Pancreas (tissue), 10 donors: ENCODE data around the gene FLNA. TPM values are rescaled to one million over a fixed set of nuclear protein-coding genes. Genes with fewer than 3 reads are reported as not detected.

ENCODE experiments used
- ATAC-seq, 4 donors: fragments of 200-7000 bp; cut with Tn5 transposase; one replicate each; pipeline versions ENCODE4 v1.8.0 to v1.9.1; 2020; ENCODE audit warnings: mild to moderate bottlenecking in 4 of 4, moderate library complexity in 4 of 4
- DNase-seq, 6 donors: peaks; one replicate each; pipeline ENCODE4 v3.0.0-alpha.2; 2020
- FAIRE-seq: peaks from 2 replicates; lab custom pipeline; 2012; peaks lifted over from hg19 to GRCh38; lab: Jason Lieb, UNC
- H3K27ac ChIP-seq, 4 donors: fragments of 200-600 bp; sonication (generic); 1 replicate in 3 of 4; 2 replicates in 1 of 4; pipeline versions ENCODE4 v1.5.0 to v1.8.0; 2020
- H3K27me3 ChIP-seq, 4 donors: fragments of 200-600 bp; one replicate each; pipeline ENCODE4 v1.8.0; 2021
- H3K36me3 ChIP-seq, 3 donors: fragments of 200-600 bp; sonication (generic) in 1 of 3; one replicate each; pipeline versions ENCODE4 v1.5.0 to v1.8.0; 2020 to 2021
- H3K4me1 ChIP-seq, 3 donors: fragments of 200-600 bp; one replicate each; pipeline ENCODE4 v1.8.0; 2021
- H3K4me3 ChIP-seq, 4 donors: fragments of 200-600 bp; sonication (generic) in 2 of 4; one replicate each; pipeline versions ENCODE4 v1.5.0 to v1.8.0; 2020 to 2021
- H3K9me3 ChIP-seq, 4 donors: fragments of 200-600 bp; one replicate each; pipeline ENCODE4 v1.8.0; 2021
- WGBS, 2 donors: extraction: QIAGEN DNeasy Blood & Tissue Kit; methylation state at CpG; one replicate each; pipeline ENCODE4 v1.1.7; 2013; 5-methylcytosine and 5-hydroxymethylcytosine counted together
- intact Hi-C, 3 donors: fragments of 100-400 bp; cut with DNase I; formaldehyde crosslinking; loops; one replicate each; pipeline versions ENCODE4 v1.11.1 to v1.14.2; 2022
- polyA plus RNA-seq, 2 donors: library from polyadenylated mRNA; stranded (reverse); fragments of 200-250 nt; gene quantifications; one replicate each; pipeline ENCODE4 v1.2.3, GENCODE V29; 2013
- total RNA-seq, 6 donors: library from RNA; stranded (reverse); fragmentation: NEBNext Ultra II Directional in 4 of 6; extraction: Animal tissue kit (Norgen Biotek cat#: 25700) in 4 of 6; gene quantifications; one replicate each; pipeline versions ENCODE4 v1.2.1 to v1.2.4, GENCODE V29; 2021 to 2023
- TF ChIP-seq, protein P1 (sequence below), 4 donors: fragments of 200-600 bp; sonication (generic) in 3 of 4; IDR thresholded peaks; one replicate each; pipeline versions ENCODE4 v1.5.0 to v1.8.0; 2021; ENCODE audit warnings: antibody characterized with exemption in 4 of 4
- donor health status: healthy with polysubstance abuse.
- donor health status: DM: no; HTN: no; CAD: no; lungs with moderate emphysema.
- donor health status: DM: no; HTN: no; CAD: no.
- donor health status: control.
- donor health status: control.
- donor health status: Bipolar disorder and iron deficiency.
- donor health status: DM: yes; HTN: yes; CAD: no.
- donor health status: DM: no; HTN: no; CAD: no.
- donor health status: DM: no; HTN: no; CAD: no.
- donor health status: DM: yes; HTN: yes; CAD: no.

FLNA gene
- total and polyA plus RNA-seq, 8 donors = 67.0 to 298 (median 184) TPM

DNA sequence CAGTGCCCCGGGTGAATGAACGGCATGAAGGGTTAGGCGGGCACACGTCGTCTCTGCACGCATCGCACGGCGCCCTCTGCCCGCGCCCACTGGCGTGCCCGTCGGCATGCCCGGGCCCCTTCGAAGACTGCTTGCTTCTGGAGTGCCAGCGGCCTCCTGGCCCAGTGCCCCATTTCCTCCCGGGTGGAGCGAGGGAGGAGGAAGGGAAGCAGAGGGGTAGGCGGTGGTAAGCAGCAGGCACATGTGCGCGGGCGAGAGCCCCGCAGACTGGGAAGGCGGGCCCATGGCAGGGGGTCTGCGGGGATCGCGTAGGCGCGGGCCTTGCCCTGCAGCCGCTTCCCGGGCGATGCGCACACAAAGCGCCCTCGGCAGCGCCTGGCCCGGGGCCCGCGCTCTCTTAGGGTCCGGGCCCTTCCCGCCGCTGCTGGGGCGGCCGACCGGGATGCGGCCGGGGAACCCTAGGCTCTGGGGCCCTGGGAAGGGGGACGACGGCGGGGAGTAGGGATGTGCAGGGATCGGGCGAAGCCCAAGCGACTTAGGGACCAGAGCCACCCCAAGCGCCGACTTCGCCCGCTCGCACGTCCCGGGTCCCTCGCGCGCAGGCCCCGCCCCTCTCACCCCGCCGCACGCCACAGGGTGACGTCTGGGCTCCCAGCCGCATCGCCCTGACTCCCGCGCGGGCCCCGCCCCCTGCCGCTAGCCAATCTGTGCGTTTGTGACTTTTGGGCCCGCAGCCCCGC lies 3.8 kb upstream of the FLNA start:
- Histone ChIP-seq H3K4me1 (peaks cover 0 to 6% (median 0%) of the 10 kb centered on the region in 3 donors), H3K27ac (peak overlapping the region; percentile 89 to 96 (median 94)), H3K4me3 (peak overlapping the region in 2 of 4 donors; percentile 39 to 43), H3K27me3 (no peaks in the 10 kb centered on the region), H3K36me3 (no peaks in the 10 kb centered on the region), H3K9me3 (no peaks in the 10 kb centered on the region)
- intact Hi-C loops = no loop called here
- DNase-seq = peak; percentile 67 to 98 (median 82)
- TF ChIP-seq, protein P1, sequence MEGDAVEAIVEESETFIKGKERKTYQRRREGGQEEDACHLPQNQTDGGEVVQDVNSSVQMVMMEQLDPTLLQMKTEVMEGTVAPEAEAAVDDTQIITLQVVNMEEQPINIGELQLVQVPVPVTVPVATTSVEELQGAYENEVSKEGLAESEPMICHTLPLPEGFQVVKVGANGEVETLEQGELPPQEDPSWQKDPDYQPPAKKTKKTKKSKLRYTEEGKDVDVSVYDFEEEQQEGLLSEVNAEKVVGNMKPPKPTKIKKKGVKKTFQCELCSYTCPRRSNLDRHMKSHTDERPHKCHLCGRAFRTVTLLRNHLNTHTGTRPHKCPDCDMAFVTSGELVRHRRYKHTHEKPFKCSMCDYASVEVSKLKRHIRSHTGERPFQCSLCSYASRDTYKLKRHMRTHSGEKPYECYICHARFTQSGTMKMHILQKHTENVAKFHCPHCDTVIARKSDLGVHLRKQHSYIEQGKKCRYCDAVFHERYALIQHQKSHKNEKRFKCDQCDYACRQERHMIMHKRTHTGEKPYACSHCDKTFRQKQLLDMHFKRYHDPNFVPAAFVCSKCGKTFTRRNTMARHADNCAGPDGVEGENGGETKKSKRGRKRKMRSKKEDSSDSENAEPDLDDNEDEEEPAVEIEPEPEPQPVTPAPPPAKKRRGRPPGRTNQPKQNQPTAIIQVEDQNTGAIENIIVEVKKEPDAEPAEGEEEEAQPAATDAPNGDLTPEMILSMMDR (IDR thresholded peaks at IDR 0.05) = no peak
- WGBS, 2 donors = 1 to 38% methylated on average over 64 to 79 of the region's 79 CpGs
- no peak for FAIRE-seq
- peak; percentile 3 to 72 (median 5) for ATAC-seq

DNA sequence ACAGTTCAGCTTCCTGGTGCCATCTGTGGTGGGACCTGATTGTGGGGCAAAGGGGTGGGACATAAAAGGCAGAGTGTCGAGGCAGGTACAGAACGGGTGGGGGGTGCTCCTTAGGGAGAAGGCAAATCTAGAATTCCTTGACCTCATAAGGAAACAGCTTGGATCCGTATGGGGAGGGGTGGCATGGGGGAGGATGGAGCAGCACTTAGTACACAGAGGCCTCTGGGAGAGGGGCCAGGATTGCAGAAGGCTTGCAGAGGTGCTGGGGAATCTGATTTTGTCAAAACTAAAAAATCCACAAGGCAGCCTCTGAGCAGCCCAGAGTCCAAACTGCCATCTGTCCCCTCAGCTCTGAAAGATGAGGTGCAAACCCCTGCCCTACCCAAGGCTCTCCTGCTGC lies 2.3 kb upstream of the FLNA start:
- FAIRE-seq (no peak), DNase-seq (no peak), ATAC-seq (no peak)
- intact Hi-C loops = no loop called here
- no peaks in the 10 kb centered on the region for H3K9me3 ChIP-seq
- TF ChIP-seq, protein P1 (IDR thresholded peaks at IDR 0.05) = no peak
- WGBS, 2 donors = 76 to 81% methylated on average over 3 of the region's 3 CpGs
- H3K4me1 ChIP-seq = peaks cover 0 to 6% (median 0%) of the 10 kb centered on the region in 3 donors
- H3K4me3 ChIP-seq = no peak overlapping the region
- no peaks in the 10 kb centered on the region for H3K27me3 ChIP-seq
- H3K36me3 ChIP-seq = no peaks in the 10 kb centered on the region
- H3K27ac ChIP-seq = no peak overlapping the region

DNA sequence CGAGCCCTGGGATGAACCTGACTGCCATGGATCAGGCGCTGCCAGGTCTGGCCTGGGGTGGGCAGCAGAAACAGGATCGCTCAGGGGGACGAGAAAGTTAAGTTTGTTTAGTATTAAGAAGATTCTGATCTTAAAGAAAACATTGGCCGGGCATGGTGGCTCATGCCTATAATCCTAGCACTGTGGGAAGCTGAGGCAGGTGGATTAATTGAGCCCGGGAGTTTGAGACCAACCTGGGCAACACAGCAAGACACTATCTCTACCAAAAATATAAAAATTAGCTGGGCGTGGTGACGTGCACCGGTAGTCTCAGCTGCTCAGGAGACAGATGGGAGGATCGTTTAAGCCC lies 696 bp upstream of the FLNA start:
- no peaks in the 10 kb centered on the region for H3K36me3 ChIP-seq
- DNase-seq (no peak), FAIRE-seq (no peak), ATAC-seq (no peak)
- peak overlapping the region in 3 of 4 donors; percentile 24 to 41 (median 36) for H3K4me3 ChIP-seq
- H3K27me3 ChIP-seq = no peaks in the 10 kb centered on the region
- WGBS, 2 donors = 42 to 61% methylated on average over 10 of the region's 10 CpGs
- H3K4me1 ChIP-seq = peaks cover 0 to 6% (median 0%) of the 10 kb centered on the region in 3 donors
- peak overlapping the region in 3 of 4 donors; percentile 28 to 63 (median 55) for H3K27ac ChIP-seq
- H3K9me3 ChIP-seq = no peaks in the 10 kb centered on the region
- TF ChIP-seq, protein P1 (IDR thresholded peaks at IDR 0.05) = no peak
- intact Hi-C loops = no loop called here

DNA sequence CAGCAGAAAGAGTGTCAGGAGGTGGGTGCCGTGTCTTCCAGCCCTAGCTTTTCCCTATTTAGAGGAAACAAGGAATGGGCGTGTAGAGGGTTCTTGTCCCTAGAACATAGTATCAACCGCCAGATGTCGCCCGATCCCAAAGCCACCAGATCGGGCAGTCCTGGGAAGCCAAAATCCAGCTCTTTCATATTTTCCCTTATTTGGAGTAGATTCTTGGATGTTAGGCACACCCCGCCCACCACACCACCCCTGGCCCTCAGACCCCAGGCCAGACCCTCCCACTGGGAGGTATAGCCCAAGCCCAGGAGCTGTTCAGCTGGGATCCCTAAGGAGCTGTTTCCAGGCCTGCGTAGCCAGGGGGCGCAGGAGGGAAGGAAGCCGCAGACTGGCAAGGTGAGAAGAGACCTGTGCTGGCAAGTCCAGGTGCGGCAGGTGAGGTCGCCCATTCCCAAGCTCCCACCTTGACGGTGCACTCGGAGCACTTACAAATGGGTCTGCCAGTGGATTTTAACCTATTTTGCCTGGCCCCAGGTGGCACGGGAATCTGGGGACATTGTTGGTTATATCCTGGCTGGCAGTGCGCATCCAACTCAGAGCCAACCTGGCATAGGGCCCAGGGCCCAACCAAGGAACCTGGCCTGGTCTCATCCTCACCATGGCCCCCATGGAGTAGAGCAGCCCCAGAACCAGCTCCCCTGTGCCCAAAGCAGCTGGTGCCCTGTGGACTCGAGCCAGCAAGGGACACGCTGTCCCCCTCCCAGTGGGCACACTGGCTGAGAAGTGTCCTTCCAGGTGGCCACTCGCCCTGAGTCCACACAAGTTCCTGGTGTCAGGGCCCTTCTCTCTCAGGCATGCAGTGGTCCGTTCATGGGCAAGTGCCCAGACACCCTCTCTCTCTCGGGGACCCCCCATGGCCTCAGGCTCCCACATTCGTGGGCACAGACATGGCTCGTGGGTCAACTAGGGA lies 811 bp downstream of the FLNA start:
- DNase-seq (peak in 5 of 6 donors; percentile 73 to 78 (median 75)), ATAC-seq (peak; percentile 29 to 59 (median 50)), FAIRE-seq (no peak)
- H3K27me3 ChIP-seq = no peaks in the 10 kb centered on the region
- H3K4me1 ChIP-seq = peaks cover 0 to 6% (median 0%) of the 10 kb centered on the region in 3 donors
- H3K36me3 ChIP-seq = no peaks in the 10 kb centered on the region
- WGBS, 2 donors = 7 to 41% methylated on average over 23 of the region's 23 CpGs
- intact Hi-C loops = no loop called here
- H3K9me3 ChIP-seq = no peaks in the 10 kb centered on the region
- peak overlapping the region; percentile 42 to 63 (median 55) for H3K27ac ChIP-seq
- TF ChIP-seq, protein P1 (IDR thresholded peaks at IDR 0.05) = peak; percentile 16 to 44 (median 32)
- peak overlapping the region in 3 of 4 donors; percentile 24 to 41 (median 36) for H3K4me3 ChIP-seq
